Activated CD4-positive, CD25-positive, alpha-beta regulatory T cell treated with anti-CD3 and anti-CD28 coated beads, Interleukin-2, amount 50 U/mL, for 16 hours (primary cell): Measurements from ENCODE around the gene FEN1.

ENCODE experiments used
- DNase-seq: peaks from one replicate; pipeline ENCODE4 v3.0.0-alpha.2; 2020; ENCODE audit warnings: low read depth, low spot score

Gene FEN1

GRCh38 chr11:61756452-61757212, 36.1 kb upstream of the FEN1 start:
- DNase-seq: no peak

- no peak for DNase-seq
Measured at GRCh38 chr11:61757213-61757862, 35.4 kb upstream of the FEN1 start.

DNA sequence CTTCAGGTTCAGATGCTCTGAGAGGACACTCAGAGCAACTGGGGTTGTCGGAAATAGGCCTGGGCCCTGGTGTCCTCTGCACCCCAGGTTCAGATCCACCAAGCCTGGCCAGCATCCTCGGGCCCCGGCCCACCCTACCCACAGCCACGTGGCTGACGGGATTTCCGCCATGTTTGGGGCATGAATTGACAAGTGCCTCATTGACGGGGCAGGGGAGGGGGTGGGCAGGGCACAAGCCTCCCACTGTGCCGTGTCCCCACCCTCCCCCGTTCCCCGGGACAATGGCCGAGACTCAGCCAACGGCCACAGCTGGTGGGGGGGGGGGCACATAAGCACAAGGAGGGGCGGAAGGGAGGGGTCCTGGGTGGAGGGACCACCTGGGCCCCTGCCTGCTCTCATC, 31.8 kb upstream of the FEN1 start:
- no peak for DNase-seq

DNA sequence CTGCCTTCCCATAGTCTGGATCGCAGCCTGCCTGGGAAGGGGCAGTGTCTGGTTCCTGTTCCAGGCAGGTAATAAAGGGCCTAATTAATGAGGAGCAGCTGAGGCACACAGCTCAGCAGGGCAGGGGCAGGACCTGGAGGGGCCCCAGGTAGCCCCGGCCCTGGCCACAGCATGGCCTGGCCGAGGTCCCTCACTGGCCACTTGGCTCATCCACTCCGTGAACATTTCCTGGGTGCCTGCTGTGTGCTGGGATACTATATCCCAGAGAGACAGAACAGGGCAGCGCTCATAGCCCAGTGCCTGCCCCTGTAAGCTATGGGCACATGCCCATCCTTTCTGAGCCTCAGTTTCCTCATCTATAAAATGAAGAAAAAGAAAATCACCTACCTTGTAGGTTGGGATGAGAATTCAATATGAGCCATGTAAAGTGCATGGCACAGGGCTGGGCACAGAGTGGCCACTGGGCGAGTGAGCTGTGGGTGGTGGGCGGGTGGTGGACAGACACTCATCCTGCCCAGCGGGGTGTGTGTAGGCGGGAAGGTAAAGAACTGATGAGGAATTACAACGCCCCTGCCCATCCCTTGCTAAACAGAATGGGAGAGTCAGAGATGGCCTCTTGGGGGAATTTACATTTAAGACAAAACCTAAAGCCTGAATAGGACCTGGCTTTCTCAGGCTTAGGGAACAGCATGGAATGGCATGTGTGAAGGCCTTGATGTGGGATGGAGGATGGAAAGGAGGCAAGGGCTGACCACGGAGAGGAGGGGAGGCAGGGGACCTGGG, 31.1 kb upstream of the FEN1 start:
- no peak for DNase-seq

DNA sequence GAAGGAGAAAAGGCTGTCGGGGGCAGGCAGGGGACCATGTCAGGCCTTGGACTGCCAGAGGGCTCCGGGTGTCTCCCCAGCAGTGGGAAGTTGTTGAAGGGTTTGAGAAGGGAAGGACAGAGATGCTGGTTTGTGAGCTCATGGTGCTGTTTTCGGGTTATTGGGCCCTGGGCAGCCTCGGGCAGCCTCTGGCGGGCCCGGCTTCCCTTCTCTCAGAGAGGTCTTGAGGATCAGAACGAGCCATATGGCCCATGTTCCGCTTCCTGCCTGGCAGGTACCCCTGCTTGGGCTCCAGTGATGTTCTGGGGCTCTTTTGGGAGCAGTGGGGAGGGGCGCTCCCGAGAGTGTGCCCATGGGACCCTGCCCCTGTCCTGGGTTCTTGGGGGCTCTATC, 30.5 kb upstream of the FEN1 start:
- DNase-seq: no peak

- DNase-seq: no peak
Measured at GRCh38 chr11:61762798-61763197, 29.9 kb upstream of the FEN1 start.

DNA sequence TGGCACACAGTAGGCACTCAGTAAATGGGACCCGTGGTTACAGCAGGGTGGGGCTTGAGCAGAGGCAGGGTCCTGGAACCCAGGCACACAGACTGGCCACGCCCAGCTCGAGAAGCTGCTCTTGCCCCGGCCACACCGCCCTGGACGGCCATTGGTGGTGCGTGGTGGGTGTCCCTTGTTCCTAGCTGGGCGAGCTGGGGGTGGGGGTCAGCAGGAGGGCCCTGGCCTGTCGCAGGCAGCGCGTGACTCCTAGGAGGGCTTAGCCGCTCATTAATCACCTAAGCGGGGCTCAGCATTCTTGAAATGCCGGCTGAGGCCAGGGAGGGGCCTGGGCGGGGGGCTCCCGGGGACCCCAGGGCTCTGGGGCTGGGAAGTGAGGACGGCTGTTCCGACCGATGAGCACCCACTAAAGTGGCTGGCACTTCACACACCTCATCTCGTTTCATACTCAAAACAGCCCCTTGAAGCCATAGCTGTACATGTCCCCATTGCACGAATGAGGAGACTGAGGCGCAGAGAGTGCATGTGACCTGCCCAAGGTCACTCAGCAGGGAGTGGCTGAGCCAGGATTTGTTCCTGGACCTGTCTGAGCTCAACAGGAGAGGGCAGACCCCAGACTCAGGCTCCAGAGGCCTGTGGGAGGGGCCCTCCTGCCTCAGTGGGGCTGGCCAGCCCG, 28.6 kb upstream of the FEN1 start:
- no peak for DNase-seq

GRCh38 chr11:61764606-61765260, 28.0 kb upstream of the FEN1 start:
- DNase-seq: no peak

- DNase-seq: no peak
Measured at GRCh38 chr11:61765550-61766253, 27.0 kb upstream of the FEN1 start.

DNA sequence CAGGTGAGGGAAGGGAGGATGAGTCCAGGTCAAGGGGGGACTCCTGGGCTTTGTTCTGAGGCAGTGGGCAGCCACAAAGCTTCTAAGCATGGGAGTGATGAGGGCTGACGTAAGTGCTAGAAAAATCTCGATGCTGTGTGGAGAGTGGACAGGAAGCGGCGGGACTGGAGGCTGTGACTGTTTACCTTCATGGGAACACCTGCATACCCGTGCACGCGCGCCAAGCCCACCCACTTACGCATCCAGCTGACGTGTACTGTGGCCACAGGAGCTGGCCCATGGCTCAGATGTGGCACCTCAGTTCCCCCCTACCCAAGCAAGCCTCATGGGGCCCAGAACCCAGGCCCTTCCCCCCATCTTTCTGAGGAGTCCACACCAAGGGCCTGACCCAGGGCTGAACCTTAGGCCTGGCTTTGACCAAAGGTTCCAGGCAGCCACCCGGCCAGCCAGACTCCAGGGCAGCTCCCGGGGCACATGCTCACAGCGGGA, 26.3 kb upstream of the FEN1 start:
- DNase-seq: no peak

GRCh38 chr11:61768376-61769076, 24.2 kb upstream of the FEN1 start:
- no peak for DNase-seq

GRCh38 chr11:61769169-61769920, 23.4 kb upstream of the FEN1 start:
- DNase-seq: no peak

- DNase-seq: no peak
Measured at GRCh38 chr11:61769946-61770683, 22.6 kb upstream of the FEN1 start.

DNA sequence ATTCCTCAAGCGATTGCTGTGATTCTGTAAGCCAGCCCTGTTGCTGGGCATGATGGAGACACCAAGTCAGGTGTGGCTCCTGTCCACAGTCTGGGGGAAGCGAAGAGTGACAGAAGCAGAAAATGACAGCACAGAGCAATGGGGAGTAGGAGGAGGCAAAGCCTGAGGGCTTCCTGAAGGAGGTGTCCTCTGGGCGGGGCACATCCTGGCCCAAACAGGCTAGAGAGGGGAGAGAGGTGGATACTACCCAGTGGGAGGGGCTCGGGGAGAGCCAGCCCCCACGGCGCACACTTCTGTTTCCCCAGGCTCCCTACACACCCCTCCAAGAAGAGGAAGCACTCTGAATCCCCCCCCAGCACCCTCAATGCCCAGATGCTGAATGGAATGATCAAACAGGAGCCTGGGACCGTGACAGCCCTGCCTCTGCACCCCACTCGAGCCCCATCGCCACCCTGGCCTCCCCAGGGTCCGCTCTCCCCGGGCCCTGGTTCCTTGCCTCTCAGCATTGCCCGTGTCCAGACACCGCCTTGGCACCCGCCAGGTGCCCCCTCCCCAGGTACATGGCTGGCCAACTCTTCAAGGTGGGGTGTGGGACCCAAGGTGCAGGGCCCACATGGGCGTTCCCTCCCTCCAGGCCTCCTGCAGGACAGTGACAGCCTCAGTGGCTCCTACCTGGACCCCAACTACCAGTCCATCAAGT, 21.4 kb upstream of the FEN1 start:
- no peak for DNase-seq

- no peak for DNase-seq
Measured at GRCh38 chr11:61771985-61772455, 20.7 kb upstream of the FEN1 start.

DNA sequence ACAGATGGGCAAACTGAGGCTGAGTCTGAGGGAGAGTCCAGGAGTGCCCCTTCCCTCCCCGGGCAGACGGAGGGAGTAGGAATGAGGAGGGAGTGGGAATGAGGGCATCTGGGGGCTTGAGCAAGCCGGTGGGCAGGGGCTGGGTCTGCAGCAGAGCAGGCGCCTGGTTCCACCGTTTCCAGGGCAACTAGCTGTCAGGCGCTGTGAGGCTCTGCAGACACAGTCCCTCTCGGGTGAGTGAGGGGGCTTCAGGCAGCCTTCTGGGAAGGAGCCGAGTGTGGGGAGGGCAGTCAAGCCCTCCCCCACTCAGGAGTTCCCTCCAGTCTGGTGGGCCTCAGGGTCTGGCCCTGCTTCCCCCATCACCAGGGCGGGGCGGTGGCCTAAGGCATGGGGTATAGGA, 19.4 kb upstream of the FEN1 start:
- no peak for DNase-seq

DNA sequence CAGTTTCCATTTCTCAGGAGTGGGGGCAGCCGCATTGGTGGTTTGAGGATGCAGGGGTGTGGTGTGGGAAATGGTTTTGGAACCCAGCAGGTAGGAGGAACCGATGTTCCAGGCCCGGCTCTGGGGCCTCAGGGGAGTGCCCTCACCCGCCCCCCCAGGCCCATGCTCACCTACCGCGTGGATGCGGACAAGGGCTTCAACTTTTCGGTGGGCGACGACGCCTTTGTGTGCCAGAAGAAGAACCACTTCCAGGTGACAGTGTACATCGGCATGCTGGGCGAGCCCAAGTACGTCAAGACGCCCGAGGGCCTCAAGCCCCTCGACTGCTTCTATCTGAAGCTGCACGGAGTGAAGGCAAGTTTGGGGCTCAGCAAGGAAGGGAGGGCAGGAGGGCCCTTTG, 18.9 kb upstream of the FEN1 start:
- DNase-seq: no peak

DNA sequence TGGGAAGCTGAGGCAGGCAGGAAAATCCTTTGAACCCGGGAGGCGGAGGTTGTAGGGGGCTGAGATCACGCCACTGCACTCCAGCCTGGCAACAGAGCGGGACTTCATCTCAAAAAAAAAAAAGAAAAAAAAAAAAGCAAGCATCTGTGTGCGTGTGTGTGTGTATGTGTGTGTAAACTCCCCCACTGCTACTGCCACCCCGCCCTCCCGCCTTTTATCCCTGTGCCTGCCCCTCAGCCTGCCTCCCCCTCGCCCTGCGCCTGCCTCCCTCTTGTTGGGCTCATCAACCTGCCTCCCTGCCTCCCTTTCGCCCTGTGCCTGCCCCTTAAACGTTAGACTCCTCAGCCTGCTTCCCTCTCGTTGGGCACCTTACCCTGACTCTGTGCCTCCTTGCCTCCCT, 18.3 kb upstream of the FEN1 start:
- DNase-seq: no peak
